Adrenal gland (tissue), 5 donors: Measurements from ENCODE around the gene TOR1B.

Source experiments
- POLR2A ChIP-seq, 2 donors: fragments of 450-650 bp; IDR thresholded peaks; one replicate each; pipeline ENCODE4 v1.6.1; 2017; ENCODE audit warnings: antibody characterized with exemption in 2 of 2, mild to moderate bottlenecking in 2 of 2, moderate library complexity in 1 of 2
- TF ChIP-seq, protein P1 (sequence below), 6 experiments: fragments of 450-650 bp in 4 of 6; fragments of 200-600 bp in 2 of 6; sonication (generic) in 1 of 6; IDR thresholded peaks; 1 replicate in 5 of 6; 2 replicates in 1 of 6; pipeline versions ENCODE4 v1.5.1 to v1.8.0; 2016 to 2021; ENCODE audit warnings: antibody characterized with exemption in 6 of 6, mild to moderate bottlenecking in 2 of 6, moderate library complexity in 1 of 6
- donor health status: DM: no; HTN: no; CAD: no.

DNA sequence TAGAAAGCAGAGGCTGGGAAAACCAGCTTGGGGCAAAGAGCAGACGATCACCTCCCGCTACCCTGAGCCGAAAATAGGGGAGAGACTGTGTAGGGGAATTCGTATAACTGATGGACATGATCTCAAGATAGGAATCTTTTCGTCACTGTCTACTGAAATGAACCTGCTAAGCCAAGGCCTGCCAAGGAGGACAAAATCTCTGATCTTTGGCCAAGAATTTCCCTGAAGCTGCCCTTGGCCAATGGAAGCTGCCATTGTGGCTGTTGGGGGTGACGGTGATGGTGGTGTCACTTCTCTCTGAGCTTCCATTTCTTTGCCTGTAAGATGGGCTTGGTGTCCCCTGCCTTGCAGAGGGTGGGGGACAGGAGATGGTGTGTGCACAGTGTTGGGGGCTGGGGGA is 46.8 kb upstream of the TOR1B start:
- TF ChIP-seq, protein P1, sequence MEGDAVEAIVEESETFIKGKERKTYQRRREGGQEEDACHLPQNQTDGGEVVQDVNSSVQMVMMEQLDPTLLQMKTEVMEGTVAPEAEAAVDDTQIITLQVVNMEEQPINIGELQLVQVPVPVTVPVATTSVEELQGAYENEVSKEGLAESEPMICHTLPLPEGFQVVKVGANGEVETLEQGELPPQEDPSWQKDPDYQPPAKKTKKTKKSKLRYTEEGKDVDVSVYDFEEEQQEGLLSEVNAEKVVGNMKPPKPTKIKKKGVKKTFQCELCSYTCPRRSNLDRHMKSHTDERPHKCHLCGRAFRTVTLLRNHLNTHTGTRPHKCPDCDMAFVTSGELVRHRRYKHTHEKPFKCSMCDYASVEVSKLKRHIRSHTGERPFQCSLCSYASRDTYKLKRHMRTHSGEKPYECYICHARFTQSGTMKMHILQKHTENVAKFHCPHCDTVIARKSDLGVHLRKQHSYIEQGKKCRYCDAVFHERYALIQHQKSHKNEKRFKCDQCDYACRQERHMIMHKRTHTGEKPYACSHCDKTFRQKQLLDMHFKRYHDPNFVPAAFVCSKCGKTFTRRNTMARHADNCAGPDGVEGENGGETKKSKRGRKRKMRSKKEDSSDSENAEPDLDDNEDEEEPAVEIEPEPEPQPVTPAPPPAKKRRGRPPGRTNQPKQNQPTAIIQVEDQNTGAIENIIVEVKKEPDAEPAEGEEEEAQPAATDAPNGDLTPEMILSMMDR (IDR thresholded peaks at IDR 0.05), result no peak
- no peak for TF ChIP-seq POLR2A (IDR thresholded peaks at IDR 0.05)
